ENCODE measurements around the gene TPK1.

DNA sequence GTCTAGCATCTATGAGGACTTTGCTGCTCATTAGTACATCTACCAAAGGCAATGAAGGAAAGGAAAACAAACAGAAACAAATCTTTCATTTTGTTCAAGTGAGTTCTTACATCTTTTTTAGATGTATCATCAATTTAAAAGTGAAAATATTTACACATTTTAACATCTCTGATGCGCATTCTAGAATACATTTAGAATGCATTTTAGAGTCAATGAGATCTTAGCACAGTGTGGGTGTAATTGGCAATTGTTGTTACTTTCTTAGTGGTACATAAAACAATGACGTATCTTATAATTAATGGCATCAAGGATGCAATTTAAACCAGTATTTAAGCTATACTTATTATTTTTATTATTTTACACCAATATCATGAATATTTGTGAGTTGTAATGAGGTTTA lies 51.4 kb downstream of the TPK1 start:
- TF ChIP-seq EZH2 (IDR thresholded peaks at IDR 0.05) (no peak), POLR2AphosphoS5 (IDR thresholded peaks at IDR 0.05; ENCODE audit: borderline replicate concordance, low read depth, low read length) (no peak)
